ENCODE data around the gene CLCN3.
"Not testable (repeated sequence)": the region's sequence is repeated elsewhere in the genome, so short reads cannot be mapped to it uniquely, and the experiment has no call there.

The CLCN3 gene

GRCh38 chr4:169618286-169618685 lies 2.1 kb upstream of the CLCN3 start:
- peak; percentile 66 for DNase-seq

- DNase-seq: no peak
These were observed 1.4 kb upstream of the CLCN3 start for GRCh38 chr4:169618986-169619385.

GRCh38 chr4:169619518-169619957 lies 840 bp upstream of the CLCN3 start:
- peak; percentile 35 for DNase-seq

GRCh38 chr4:169620880-169621248 lies 486 bp downstream of the CLCN3 start:
- no peak for DNase-seq

- peak; percentile 77 for DNase-seq
These were observed 1.5 kb downstream of the CLCN3 start for GRCh38 chr4:169621731-169622492.

GRCh38 chr4:169622566-169622965 lies 2.2 kb downstream of the CLCN3 start:
- no peak for DNase-seq

- DNase-seq: not testable (repeated sequence)
These were observed 3.6 kb downstream of the CLCN3 start for GRCh38 chr4:169624012-169624411.

GRCh38 chr4:169625886-169626285 lies 5.5 kb downstream of the CLCN3 start:
- DNase-seq: no peak

GRCh38 chr4:169626331-169627282 lies 6.2 kb downstream of the CLCN3 start:
- DNase-seq: no peak

- no peak for DNase-seq
These were observed 6.9 kb downstream of the CLCN3 start for GRCh38 chr4:169627307-169627706.

- no peak for DNase-seq
These were observed 8.2 kb downstream of the CLCN3 start for GRCh38 chr4:169628579-169628978.

GRCh38 chr4:169630069-169630468 lies 9.7 kb downstream of the CLCN3 start:
- DNase-seq: no peak

- no peak for DNase-seq
These were observed 12.5 kb downstream of the CLCN3 start for GRCh38 chr4:169632896-169633295.

GRCh38 chr4:169634975-169635374 lies 14.6 kb downstream of the CLCN3 start:
- DNase-seq: no peak

- DNase-seq: peak; percentile 85
These were observed 20.0 kb downstream of the CLCN3 start for GRCh38 chr4:169640261-169640870.

- DNase-seq: no peak
These were observed 24.4 kb downstream of the CLCN3 start for GRCh38 chr4:169644802-169645201.

GRCh38 chr4:169645627-169646026 lies 25.2 kb downstream of the CLCN3 start:
- DNase-seq: no peak

GRCh38 chr4:169649545-169650226 lies 29.3 kb downstream of the CLCN3 start:
- DNase-seq: no peak

- no peak for DNase-seq
These were observed 30.0 kb downstream of the CLCN3 start for GRCh38 chr4:169650227-169650936.

- no peak for DNase-seq
These were observed 32.2 kb downstream of the CLCN3 start for GRCh38 chr4:169652535-169652934.

- DNase-seq: no peak
These were observed 35.0 kb downstream of the CLCN3 start for GRCh38 chr4:169655401-169655800.

GRCh38 chr4:169657470-169658107 lies 37.2 kb downstream of the CLCN3 start:
- DNase-seq: no peak
